ENCODE data around the gene LSM14B.

The LSM14B gene

DNA sequence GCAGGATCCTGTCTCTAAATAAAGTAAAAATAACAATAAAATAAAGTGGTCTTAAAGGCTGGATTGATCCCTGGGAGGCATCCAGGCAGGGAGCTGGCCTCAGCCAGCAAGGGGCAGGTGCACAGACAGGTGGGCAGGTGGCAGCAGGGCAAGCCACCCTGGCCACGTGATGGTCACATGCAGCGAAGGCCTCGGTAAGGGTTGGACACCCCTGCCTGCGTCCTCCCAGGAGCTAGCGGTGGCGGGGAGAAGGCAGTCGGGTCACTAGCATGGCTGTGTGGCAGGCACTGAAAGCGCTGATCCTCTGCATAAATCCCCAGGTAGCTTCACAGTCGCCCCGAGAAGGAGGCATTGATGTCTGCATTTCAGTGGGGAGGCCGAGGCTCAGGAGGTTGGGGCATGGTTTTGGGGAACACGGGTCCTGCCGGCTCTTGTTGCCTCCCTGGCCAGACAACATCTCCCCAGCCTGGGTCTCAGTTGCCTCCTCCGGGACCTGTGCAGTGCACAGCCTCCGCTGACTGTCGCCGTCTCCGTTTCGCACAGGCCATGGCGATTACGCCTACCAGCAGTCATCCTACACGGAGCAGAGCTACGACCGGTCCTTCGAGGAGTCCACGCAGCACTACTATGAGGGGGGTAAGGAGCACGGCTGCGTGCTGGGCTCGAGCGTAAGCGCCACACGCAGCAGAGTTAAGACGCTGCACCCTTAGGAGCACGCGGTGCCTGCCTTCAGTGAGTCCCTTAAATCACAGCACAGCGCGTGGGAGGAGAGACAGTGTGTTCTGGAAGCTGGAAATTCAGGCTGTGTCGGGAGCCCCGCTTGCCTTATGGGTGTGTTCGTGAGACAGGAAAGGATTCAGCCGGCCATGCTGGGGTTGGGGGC is 42.8 kb downstream of the LSM14B start:
- DNase-seq, result no peak

DNA sequence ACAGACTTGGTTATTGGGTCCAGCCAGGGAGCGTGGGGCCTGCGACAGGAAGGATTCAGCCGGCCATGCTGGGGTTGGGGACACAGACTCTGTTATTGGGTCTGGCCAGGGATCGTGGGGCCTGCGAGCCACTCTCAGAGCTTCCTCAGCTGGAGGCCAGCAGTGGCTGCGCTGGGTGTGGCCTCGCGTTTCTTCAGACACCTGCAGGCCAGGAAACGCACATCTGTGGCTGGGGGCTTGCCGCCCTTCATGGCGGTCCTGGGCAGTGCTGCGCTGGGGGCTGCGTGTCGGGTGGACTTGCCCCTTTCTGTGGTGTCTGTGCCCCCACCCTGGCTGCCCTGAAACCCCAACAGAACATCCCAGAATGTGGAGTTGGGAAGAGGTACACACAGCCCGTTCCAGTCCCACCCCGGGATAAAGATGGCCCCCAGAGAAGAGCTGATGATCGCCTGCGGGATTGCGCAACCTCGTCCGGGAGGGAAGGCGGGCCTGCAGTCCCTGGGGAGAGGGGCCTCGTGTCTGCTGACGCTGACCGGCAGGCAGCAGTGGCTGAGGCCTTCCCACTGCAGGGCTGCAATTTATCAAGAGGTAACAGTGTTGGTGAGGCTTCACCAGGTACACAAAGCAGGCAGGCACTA is 43.6 kb downstream of the LSM14B start:
- DNase-seq, result no peak

DNA sequence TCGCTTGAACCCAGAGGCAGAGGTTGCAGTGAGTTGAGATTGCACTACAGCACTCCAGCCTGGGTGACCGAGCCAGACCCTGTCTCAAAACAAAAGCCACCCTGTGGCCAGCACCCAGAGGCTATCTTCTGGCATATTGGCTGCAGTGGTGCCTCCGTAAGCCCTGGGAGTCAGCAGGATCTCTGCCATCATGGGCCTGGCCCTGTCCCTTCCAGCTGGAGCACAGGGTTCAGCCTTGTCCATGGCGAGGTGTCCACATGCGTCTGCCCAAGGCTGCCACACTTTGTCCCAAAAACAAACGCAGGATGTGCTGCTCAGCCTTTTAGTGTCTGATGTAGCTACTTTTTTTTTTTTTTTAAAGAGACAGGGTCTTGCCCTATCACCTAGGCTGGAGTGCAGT is 45.2 kb downstream of the LSM14B start:
- no peak for DNase-seq

DNA sequence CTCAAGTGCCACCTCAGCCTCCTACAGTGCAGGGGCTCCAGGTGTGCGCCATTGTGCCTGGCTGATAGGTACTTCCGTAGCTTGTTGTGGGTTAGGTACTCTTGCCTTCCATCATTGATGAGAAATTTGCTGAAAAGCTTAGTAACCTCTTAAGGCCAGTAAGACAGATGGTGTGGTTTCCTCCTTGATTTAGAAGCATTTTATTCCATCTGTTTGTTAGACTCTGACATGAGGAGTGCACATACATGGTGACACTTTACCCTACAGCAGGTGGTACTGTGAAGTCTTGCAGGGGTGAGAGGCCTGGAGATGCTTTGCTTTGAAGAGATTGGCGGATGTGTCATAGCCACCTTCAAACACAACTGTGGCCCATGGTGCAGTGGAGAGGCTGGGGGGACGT is 45.8 kb downstream of the LSM14B start:
- no peak for DNase-seq

DNA sequence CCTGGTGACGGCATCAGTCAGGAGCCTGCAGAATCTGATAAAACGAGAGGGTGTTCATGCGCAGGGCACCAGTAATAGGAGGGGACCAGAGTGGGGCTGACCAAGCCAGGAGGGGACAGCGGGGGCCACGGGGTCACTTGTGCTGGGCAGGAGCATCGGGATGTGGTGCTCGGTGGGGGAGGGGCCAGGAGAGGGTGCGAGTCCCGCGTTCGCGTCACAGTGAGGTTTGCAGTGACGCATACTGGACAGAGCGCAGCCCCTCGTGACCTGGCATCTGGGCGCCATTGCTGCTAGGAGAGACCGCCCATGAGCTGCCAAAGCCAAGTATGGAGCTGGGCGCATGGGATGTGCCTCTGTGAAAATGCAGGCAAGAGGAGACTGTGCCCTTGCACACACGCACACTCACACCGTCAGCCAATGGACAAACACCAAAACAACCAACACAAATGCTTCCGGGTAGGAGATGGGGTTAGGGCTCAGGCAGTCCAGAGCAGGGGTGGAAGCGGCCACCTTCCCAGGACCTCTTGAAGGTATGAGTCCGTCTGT is 46.7 kb downstream of the LSM14B start:
- DNase-seq, result no peak

DNA sequence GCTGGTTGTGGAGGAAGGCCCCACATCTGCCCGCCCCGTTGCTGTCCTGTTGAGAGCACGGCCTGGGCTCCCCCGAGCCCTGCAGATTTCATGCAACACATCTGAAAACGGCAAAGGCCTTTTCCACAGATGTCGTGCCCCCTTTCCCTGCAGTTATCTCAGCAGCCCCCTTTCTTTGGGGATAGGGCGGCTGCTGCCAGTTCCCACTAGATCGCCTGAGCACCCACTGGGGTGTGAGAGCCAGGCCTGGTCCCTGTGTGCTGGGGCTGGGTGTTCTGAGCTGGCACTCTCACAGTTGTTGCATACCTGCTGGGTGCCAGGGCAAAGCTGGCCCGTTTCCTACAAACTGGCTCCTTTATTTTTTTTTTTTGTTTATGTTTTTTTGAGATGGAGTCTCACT is 48.3 kb downstream of the LSM14B start:
- no peak for DNase-seq

DNA sequence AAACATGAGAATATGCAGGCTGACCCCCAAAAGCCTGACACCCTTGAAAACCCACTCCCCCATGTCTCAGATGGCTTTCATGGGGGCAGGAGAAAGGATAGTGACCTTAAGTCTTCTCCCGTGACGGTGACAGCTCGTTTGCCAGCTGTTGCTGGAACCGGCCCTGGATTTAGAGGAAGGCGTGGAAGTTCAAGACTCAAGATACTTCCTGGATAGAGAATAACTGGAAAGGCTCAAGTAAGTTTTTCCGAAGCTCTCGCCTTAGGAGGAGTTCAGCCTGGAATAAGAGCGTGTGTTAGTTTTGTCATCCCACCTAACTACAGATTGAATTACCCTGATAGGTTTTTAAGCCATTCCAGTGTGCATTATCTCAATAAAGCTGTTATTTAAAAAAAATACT is 49.0 kb downstream of the LSM14B start:
- DNase-seq, result no peak

DNA sequence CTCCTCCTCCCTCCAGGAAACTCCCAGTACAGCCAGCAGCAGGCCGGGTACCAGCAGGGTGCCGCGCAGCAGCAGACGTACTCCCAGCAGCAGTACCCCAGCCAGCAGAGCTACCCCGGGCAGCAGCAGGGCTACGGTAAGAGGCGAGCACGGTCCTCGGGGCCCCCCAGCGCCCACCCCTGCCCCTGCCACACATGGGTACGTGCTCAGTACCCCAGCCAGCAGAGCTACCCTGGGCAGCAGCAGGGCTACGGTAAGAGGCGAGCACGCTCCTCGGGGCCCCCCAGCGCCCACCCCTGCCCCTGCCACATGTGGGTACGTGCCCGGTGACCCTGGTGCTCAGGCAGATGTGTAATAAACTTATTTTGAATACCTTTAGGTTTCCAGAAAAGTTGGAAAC is 50.4 kb downstream of the LSM14B start:
- DNase-seq, result no peak

DNA sequence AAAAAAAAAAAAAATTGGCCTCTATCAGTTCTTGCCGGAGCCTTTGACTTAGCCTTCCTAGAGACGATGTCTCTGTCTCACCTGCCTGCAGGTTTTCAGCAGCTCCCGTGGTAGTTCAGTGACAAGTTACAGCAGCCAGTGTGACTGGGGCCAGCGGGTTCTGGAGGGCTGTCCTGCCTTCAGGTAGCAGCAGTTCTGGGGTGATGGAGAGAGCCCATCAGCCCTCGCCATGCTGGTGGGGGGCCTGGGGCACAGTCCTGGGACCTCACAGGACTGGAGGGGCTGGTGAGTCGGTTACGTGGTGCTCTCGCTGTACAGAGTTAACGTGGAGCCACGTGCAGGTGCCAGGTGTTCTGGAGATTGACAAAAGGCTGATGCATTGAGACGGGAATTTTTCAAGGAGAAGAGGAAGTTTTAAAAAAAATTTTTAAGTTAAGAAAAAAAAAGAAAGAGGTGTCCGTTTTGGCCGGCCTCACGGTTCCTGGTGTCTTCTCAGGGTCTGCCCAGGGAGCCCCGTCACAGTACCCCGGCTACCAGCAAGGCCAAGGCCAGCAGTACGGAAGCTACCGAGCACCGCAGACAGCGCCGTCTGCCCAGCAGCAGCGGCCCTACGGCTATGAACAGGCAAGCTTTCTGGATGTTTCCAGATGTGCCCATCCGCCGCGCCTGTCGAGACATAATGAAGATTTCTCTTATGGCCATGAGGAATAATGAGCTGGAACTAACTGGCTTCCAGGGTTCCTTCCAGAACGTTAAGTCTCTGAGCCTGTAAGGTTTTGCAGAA is 51.9 kb downstream of the LSM14B start:
- peak; percentile 2 for DNase-seq

DNA sequence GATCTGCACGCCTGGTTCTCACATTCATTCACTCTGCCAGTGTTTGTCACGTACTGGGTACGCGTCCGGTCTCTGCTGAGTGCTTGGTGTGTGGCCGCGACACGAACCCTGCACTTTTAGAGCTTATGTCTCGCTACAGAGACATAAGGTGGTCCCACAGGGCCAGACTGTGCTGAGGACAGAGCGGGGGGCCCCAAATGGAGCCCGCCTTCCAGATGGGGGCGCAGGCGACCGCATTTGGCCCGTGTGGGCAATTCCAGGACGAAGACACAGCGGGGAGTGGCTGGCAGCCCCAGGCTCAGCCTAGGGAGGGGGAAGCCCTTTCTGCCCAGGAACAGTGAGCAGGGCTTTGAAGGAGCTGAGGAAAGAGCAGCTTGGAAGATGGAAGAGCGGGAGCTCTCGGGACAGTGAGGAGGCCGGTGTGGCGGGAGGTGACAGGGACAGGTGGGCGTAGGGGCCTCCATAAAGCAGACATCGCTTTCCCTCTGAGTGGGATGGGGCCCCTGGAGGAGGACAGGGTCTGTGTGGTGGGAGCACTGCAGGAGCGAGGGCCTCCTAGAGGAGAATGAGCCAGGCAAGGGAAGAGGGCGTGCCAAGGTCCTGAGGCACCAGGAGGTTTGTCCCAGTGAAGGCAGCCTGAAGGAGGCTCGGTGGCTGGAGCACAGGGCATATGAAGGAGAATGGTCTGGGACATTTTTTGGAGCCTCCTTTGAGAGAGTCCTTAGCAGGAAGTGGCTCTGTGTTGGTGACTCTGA is 52.8 kb downstream of the LSM14B start:
- peak; percentile 15 for DNase-seq

DNA sequence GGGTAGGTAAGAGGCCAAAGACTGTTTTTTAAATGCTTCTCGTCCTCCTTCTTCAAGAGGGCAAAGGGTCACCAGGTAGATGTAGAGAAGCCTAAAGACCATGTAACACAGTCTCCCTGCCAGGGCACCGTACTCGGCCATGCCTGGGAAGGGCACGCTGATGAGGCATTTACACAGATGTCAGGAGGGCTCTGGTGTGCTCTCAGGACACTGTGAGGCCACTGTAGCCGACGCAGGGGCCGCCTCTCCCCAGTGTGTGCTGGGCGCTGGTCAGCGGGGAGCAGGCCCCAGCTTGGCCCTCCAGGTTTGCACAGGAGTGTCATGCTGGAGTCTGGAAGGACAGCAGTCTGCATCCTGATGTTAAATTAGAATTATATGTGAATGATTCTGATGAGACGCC is 53.4 kb downstream of the LSM14B start:
- peak; percentile 13 for DNase-seq

DNA sequence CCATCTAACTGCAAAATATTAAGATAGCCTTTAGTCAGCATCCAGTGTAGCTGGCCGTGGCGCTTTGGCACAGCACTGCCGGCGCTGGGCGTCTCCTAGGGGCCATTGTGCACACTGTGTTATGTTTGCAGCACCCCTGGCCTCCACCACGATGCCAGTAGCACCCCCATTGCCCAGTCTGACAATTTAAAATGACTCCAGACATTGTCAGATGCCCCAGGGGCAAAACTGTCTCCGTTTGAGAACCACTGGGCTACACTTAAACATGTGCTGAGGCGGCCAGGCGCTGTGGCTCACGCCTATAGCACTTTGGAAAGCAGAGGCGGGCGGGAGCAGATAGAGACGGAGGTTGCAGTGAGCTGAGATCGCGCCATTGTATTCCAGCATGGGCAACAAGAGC is 54.6 kb downstream of the LSM14B start:
- DNase-seq, result peak; percentile 10

DNA sequence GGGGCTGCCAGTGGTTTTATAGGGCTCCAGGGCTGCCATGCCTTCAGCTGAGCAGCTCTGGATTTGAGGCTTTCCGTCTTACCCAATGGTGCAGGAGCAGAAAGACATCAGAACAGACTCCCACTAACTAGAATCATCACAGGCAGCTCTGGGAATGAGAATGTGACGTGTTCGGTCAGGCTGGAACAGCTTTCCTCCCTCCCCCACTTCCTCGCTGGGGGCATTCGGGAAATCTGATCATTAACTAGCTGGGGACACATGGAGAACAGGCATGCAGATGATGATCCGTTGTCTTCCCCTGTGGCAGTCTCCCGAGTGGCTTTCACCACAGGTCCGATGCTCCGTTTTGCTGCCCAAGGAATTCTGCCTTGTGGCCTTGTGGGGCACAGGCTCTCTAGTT is 55.0 kb downstream of the LSM14B start:
- DNase-seq, result peak; percentile 9

DNA sequence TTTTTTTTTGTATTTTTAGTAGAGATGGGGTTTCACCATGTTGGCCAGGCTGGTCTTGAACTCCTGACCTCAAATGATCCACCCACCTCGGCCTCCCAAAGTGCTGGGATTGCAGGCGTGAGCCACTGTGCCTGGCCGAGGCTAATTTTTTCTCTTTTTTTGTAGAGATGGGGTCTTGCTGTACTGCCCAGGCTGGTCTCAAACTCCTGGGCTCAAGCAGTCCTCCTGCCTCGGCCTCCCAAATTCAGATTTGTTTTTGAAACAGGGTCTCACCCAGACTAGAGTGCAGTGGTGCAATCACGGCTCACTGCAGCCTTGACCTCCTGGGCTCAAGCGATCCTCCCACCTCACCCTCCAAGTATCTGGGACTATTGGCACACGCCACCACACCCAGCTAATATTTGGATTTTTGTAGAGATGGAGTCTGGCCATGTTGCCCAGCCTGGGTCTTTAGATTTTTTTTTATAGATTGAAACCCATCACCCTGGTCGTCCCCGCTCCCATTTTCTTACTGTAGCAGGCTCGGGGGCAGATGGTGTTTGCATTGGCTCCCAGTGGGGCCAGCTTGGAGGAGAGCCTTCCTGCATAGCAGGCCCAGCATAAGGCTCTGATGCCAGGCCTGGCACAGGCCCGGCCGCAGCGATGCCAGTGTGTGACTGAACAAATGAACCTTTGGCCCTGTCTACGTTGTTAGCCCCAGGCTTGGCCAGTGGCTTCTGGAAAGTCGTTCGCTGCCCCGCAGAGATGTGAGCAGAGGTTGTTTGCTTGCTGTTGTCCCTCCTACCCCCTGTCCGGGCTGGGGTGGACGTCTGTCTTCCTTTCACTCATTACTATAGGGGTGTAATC is 56.3 kb downstream of the LSM14B start:
- no peak for DNase-seq

DNA sequence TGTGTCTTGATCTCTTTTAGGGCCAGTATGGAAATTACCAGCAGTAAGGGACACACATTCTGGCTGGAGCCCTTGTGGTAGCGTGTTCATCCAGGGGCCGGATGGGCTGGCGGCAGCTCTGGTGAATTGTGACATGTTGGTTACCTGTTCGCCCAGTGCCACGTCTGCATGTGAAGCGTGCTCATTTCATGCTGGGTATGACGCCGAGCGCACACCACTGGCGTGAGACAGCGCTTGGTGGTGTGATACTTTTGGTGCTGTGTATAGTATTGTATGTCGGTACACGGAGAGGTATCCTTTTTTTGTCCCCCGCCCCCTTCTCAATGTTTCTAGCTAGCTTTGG is 56.9 kb downstream of the LSM14B start:
- no peak for DNase-seq

DNA sequence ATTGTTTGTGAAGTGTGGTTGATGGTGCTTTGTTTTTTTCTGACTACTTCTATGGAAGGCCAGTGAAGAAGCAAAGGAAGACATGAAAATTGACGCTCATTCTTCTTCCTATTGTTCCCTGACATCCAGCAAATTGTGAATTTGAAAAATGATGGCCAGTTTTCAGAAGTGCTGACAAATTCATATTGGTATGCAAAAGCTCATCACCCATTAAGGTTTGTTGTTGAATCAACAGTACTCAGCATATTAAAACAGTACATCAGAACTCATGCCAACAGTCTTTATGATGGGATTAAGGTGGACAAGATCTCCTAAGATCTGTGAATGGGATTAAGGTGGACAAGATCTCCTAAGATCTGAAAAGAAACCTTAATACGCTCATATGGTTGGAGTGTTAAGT is 59.5 kb downstream of the LSM14B start:
- no peak for DNase-seq

DNA sequence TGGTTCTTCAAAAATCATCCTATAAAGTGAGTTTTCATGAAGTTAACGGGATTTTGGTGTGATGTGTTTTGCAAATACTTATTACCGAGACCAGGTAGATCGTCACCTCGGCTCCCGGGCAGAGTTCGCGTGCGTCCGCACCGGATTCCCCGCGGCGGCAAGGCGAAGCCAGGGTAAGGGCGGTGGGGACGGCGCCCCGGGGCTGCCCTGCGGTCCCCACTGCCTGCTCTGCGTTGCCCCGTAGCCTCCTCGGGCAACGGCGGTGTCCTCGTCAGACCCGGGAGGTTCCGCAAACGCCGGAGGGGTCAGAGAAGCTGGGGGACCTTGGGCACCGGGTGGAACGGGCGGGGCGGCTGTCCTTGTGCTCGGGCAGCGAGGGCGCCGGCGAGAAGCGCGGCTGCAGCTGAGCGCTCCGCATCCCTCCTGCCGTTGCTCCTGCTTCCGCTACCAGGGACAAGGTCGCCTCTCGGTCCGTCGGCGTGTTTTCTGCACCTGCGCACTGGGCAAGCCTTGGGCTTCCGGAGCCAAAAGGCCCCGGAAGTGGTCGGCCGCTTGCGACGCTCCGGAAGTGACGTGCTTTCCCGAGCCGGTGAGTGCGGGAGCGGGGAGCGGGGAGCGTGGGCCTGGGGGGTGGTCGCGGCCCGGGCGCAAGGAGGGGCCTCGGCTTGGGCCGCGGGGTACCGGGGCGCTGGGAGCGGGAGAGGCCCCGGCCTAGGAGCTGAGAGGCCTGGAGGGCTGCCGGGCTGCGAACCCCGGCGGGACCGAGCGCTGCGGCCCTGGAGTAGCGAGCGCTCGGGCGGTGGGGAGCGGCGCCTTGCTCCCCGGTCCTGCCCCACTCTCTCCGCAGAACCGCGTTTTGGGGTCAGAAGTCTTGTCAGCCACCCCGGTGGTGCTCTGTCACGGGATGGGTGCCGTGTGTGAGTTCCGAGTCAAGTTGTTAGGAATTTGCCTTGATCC is 60.5 kb downstream of the LSM14B start, which contains the start of gene MTG2:
Gene MTG2, plus strand, starts transcription at position 560 of the 957 bp plus-strand sequence. CDS start 10,393 bp downstream, outside the sequence.
- peak; percentile 95 for DNase-seq

DNA sequence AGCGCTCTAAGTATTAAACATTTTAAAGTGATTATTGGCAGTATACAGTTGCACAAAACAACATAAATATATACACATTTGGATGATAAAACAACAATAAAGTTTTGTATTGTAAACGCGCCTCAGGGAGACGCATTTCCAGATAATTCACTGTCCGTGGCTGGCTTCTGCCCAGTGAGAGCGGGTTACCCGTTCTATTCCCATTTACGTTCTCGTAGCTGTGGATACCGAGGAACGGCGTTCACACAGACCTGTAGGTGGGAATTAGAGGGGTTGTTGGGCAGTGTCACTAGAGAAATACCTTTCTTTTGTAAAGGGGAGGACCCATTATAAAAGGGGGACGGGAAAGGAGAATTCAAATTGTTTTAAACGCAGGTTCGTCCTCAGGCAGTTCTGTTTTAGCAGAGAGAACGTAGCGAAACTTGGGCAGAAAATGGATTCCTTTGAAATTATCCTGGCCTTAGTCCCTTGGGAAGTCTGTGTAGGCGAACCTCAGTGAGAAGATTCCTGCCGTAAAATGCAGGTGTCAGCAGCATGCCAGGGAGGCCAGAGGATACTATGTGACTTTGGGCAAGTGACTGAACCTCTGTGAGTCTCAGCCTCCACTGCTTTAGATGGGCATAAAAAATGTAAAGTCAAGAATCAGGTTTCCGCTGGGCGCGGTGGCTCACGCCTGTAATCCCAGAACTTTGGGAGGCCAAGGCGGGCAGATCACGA is 61.3 kb downstream of the LSM14B start:
- DNase-seq, result no peak
